Measurements from ENCODE around the gene HYLS1. TPM values are rescaled to one million over a fixed set of nuclear protein-coding genes. Genes with fewer than 3 reads are reported as not detected.

The HYLS1 gene
- total and polyA plus RNA-seq, 2 donors (not counting 1 experiment from before 2014, with no cell fraction given): 6.3 to 6.8 TPM

GRCh38 chr11:125931116-125931515, 43.6 kb downstream of the HYLS1 start:
- TF ChIP-seq CTCF (conservative IDR thresholded peaks at IDR 0.05 in 1 of 2, IDR thresholded peaks at IDR 0.05 in 1 of 2; ENCODE audit: low read depth in 1 of 2, low read length in 2 of 2) (no peak), EZH2 (IDR thresholded peaks at IDR 0.05; ENCODE audit: low read length, missing control alignments) (no peak)
- Histone ChIP-seq H3K9me3 (ENCODE audit: control insufficient read depth, insufficient read depth, low read depth, low read length) (no peaks in the 10 kb centered on the region), H3K27ac (ENCODE audit: insufficient read depth, low read length) (no peak overlapping the region), H2AFZ (ENCODE audit: low read length) (no peak overlapping the region), H3K27me3 (ENCODE audit: control insufficient read depth, insufficient read depth, low read length) (peaks cover 9% of the 10 kb centered on the region), H3K4me2 (ENCODE audit: extremely low read depth, insufficient read depth, low read length) (no peak overlapping the region), H3K4me3 (replicated peaks in 1 of 4; ENCODE audit: control extremely low read depth in 1 of 4, insufficient read depth in 1 of 4, low read depth in 3 of 4, low read length in 4 of 4) (no peak overlapping the region), H3K4me1 (ENCODE audit: control insufficient read depth, extremely low read depth, insufficient read depth, low read length) (no peaks in the 10 kb centered on the region), H4K20me1 (ENCODE audit: control insufficient read depth, extremely low read depth, insufficient read depth, low read length) (no peaks in the 10 kb centered on the region), H3K79me2 (ENCODE audit: control insufficient read depth, insufficient read depth, low read length) (no peaks in the 10 kb centered on the region), H3K9ac (ENCODE audit: insufficient read depth, low read length) (no peak overlapping the region), H3K36me3 (ENCODE audit: control insufficient read depth, insufficient read depth, low read length) (no peaks in the 10 kb centered on the region)
- no peak for DNase-seq (ENCODE audit: low read depth in 2 of 2)

GRCh38 chr11:125931668-125932067, 44.2 kb downstream of the HYLS1 start:
- DNase-seq (ENCODE audit: low read depth in 2 of 2): no peak
- H3K4me3 ChIP-seq (replicated peaks in 1 of 4; ENCODE audit: control extremely low read depth in 1 of 4, insufficient read depth in 1 of 4, low read depth in 3 of 4, low read length in 4 of 4): no peak overlapping the region
- no peaks in the 10 kb centered on the region for H3K79me2 ChIP-seq (ENCODE audit: control insufficient read depth, insufficient read depth, low read length)
- no peaks in the 10 kb centered on the region for H3K9me3 ChIP-seq (ENCODE audit: control insufficient read depth, insufficient read depth, low read depth, low read length)
- no peak overlapping the region for H3K4me2 ChIP-seq (ENCODE audit: extremely low read depth, insufficient read depth, low read length)
- no peaks in the 10 kb centered on the region for H3K4me1 ChIP-seq (ENCODE audit: control insufficient read depth, extremely low read depth, insufficient read depth, low read length)
- no peaks in the 10 kb centered on the region for H3K36me3 ChIP-seq (ENCODE audit: control insufficient read depth, insufficient read depth, low read length)
- no peak overlapping the region for H3K9ac ChIP-seq (ENCODE audit: insufficient read depth, low read length)
- peaks cover 9% of the 10 kb centered on the region for H3K27me3 ChIP-seq (ENCODE audit: control insufficient read depth, insufficient read depth, low read length)
- H3K27ac ChIP-seq (ENCODE audit: insufficient read depth, low read length): no peak overlapping the region
- no peak overlapping the region for H2AFZ ChIP-seq (ENCODE audit: low read length)
- no peaks in the 10 kb centered on the region for H4K20me1 ChIP-seq (ENCODE audit: control insufficient read depth, extremely low read depth, insufficient read depth, low read length)
- TF ChIP-seq EZH2 (IDR thresholded peaks at IDR 0.05; ENCODE audit: low read length, missing control alignments) (no peak), CTCF (conservative IDR thresholded peaks at IDR 0.05 in 1 of 2, IDR thresholded peaks at IDR 0.05 in 1 of 2; ENCODE audit: low read depth in 1 of 2, low read length in 2 of 2) (no peak)

GRCh38 chr11:125932301-125932700, 44.8 kb downstream of the HYLS1 start:
- Histone ChIP-seq H3K27me3 (ENCODE audit: control insufficient read depth, insufficient read depth, low read length) (peaks cover 9% of the 10 kb centered on the region), H3K9ac (ENCODE audit: insufficient read depth, low read length) (no peak overlapping the region), H3K27ac (ENCODE audit: insufficient read depth, low read length) (no peak overlapping the region), H3K9me3 (ENCODE audit: control insufficient read depth, insufficient read depth, low read depth, low read length) (no peaks in the 10 kb centered on the region), H4K20me1 (ENCODE audit: control insufficient read depth, extremely low read depth, insufficient read depth, low read length) (no peaks in the 10 kb centered on the region), H3K4me2 (ENCODE audit: extremely low read depth, insufficient read depth, low read length) (no peak overlapping the region), H3K4me1 (ENCODE audit: control insufficient read depth, extremely low read depth, insufficient read depth, low read length) (no peaks in the 10 kb centered on the region), H3K36me3 (ENCODE audit: control insufficient read depth, insufficient read depth, low read length) (no peaks in the 10 kb centered on the region), H3K79me2 (ENCODE audit: control insufficient read depth, insufficient read depth, low read length) (no peaks in the 10 kb centered on the region), H2AFZ (ENCODE audit: low read length) (no peak overlapping the region), H3K4me3 (replicated peaks in 1 of 4; ENCODE audit: control extremely low read depth in 1 of 4, insufficient read depth in 1 of 4, low read depth in 3 of 4, low read length in 4 of 4) (no peak overlapping the region)
- no peak for TF ChIP-seq CTCF (conservative IDR thresholded peaks at IDR 0.05 in 1 of 2, IDR thresholded peaks at IDR 0.05 in 1 of 2; ENCODE audit: low read depth in 1 of 2, low read length in 2 of 2)
- no peak for TF ChIP-seq EZH2 (IDR thresholded peaks at IDR 0.05; ENCODE audit: low read length, missing control alignments)
- DNase-seq (ENCODE audit: low read depth in 2 of 2): no peak
